Measurements from ENCODE around the gene MAP2K2.
"Not testable (repeated sequence)": the region's sequence is repeated elsewhere in the genome, so short reads cannot be mapped to it uniquely, and the experiment has no call there.

MAP2K2 gene

GRCh38 chr19:4123615-4124568 lies at the start of gene MAP2K2:
MAP2K2 (minus strand) TSS chr19:4124122; CDS start chr19:4123875, 247 bp downstream.
- DNase-seq, result peak; percentile 94

DNA sequence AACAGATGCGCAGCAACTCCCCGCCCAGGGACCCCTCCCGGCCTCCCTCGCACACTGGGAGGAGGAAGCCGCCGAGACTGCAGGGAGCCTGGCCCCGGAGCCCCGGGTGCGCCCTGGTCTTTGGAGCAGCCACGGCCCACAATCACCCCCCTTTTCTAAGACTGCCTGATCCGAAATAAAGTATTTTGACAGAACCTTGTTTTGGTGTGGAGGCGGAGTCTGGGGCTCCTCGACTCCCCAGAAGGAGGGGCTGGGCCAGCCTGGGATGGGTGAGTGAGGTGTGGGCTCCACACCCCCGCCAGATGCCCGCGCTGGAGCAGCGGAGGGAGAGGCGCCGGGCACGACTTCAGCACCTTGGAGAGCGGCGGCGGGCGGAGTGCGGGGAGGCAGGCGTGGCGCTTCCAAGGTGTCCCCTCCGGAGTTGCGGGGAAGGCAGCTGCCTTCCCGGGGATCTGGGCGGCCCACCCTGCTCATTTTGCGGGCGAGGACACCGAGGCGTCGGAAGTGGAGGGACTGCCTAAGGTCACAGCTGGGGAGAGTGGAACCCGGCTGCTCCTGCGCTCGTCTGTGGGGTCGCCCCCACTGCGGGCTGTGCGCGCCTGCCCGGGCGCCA lies 49.0 kb upstream of the MAP2K2 start:
- DNase-seq, result peak; percentile 42

DNA sequence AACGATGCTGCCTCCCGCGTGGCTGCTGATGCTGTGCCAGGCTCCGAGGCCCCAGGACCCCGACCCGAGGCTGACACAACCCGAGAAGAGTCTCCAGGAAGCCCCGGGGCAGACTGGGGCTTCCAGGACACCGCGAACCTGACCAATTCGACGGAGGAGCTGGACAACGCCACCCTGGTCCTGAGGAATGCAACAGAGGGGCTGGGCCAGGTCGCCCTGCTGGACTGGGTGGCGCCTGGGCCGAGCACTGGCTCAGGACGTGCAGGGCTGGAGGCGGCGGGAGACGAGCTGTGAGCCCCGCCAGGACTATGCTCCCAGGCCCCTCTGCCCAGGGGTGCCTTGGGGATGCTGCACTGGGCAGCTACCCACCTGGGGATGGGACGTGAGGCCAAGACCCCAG lies 47.8 kb upstream of the MAP2K2 start:
- no peak for DNase-seq

DNA sequence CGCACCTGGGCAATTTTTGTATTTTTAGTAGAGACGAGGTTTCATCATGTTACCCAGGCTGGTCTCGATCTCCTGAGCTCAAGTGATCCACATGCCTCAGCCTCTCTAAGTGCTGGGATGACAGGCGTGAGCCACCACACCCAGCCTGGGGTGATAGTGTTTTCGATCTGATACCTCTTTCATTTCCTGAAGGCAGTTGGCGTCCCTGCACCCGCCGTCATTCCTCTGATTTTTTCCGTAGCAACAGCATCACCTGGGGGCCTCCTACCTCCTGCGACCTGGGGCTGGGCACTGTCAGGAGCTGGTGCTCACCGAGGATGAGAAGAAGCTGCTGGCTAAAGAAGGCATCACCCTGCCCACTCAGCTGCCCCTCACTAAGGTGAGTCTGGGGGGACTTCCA lies 40.3 kb upstream of the MAP2K2 start:
- peak; percentile 46 for DNase-seq

DNA sequence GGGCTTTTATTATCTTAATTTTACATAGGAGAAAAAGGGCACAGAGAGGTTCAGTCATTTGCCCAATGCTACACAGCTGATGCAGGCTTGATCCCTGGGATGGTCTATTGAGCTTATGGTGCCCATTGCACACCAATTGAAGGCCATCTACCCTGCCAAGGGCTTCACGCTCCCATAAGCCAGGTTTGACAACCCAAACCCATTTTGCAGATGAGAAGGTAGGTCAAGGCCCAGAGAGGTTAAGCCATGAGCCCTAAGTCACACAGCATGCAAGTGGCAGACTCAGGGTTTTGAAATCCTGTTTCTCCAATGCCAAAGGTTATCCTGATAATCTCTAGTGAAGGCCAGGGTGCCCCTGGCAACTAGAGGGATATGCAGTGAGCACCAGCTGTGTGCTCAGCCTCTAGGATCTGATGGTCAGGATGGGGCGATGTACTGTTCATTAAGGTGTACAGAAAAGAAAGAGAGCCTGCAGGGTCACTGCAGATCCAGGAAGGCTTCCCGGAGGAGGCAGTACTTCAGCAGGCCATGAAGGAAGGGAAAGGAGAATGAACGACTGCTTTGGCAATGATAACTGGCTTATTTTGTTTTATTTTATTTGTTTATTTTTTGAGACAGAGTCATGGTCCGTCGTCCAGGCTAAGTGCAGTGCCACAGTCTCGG lies 37.6 kb upstream of the MAP2K2 start:
- DNase-seq, result no peak

DNA sequence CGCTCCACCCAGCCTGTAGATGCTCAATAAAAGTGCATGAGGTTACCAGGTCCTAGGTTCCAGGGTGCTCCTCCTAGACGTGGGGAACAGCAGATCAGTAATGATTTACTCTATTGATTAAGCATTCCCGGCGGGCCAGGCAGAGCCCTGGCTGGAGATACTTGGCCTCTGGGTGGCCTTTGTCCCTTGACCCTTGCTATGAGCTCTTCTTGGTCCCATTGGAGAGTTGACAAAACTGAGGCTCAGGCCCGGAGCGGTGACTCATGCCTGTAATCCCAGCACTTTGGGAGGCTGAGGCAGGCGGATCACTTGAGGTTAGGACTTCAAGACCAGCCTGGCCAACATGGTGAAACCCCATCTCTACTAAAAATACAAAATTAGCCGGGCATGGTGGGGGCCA lies 34.0 kb upstream of the MAP2K2 start:
- DNase-seq, result not testable (repeated sequence)

DNA sequence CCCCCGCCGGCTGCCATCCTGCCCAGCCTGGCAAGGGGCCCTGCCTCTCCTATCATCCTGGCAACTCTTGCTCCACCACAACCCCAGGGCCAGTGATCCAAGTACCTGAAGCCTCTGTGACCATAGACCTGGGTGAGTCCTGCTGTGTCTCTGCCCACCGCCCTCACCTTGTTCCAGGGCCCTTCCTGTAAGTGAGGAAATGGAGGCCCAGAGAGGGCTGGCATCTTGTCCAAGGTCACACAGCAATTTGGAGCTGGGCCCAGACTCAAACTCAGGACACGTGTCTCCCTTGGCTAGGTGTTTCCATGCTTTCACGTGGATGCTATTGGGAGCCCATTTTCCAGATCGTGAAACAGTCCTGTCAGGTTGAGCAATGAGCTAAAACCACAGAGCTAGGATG lies 33.2 kb upstream of the MAP2K2 start:
- DNase-seq, result no peak

DNA sequence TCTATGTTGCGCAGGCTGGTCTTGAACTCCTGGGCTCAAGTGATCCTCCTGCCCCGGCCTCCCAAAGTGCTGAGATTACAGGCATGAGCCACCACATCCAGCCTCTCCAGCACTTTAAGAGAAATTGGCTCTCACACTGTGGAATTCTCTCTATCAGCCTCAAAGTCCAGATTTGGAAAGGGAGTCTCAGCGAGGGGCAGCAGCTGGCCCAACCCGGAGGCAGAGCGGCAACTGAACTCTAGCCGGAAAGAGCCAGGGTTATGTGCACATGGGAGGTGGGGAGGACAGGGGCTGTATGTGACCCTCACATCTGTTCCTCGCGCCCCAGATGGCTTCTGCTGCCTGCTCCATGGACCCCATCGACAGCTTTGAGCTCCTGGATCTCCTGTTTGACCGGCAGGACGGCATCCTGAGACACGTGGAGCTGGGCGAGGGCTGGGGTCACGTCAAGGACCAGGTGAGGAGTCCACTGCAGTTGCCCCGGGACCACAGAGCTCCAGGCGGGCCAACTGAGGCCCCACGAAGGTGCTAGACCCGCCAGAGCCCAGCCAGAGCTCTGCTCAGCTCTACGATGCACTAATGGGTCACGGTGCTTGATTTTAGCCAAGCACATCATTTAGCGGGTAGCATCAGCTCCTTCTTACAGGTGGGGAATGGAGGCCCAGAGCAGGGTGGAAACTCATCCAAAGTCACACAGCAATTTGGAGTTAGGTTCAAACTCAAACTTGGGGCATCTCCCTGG lies 30.8 kb upstream of the MAP2K2 start:
- no peak for DNase-seq

DNA sequence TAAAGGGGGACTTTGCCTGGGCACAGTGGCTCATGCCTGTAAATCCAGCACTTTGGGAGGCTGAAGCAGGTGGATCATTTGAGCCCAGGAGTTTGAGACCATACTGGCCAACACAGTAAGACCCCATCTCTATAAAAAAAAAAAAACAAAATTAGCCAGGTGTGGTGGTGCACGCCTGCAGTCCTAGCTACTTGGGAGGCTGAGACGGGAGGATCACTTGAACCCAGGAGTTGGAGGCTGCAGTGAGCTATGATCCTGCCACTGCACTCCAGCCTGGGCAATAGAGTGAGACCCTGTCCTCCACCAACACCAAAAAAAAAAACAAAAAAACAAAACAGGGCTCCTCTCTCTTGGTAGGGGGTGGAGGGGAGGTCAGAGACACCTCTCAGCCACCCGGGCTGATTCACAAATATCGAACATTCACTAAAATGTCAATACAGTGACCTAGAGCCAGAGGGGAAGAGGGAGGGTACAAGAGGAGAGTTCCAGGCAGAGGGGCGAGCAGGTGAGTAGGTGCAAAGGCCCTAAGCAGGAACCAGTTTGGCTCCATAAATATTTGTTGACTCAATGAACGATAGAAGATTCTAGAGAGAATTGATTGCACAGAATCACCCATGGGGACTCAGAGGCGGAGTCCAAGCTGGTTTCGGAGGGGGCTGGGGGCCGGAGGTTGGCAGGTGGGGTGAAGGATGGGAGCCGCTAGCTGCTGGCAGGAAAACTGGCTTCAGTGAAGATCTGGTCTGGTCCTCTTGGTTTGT lies 28.5 kb upstream of the MAP2K2 start:
- DNase-seq, result no peak

- no peak for DNase-seq
These were observed 27.7 kb upstream of the MAP2K2 start for GRCh38 chr19:4151623-4152022.

- DNase-seq, result peak; percentile 70
These were observed 25.8 kb upstream of the MAP2K2 start for GRCh38 chr19:4149518-4150288.

GRCh38 chr19:4144666-4145249 lies 20.8 kb upstream of the MAP2K2 start:
- no peak for DNase-seq

GRCh38 chr19:4142916-4143315 lies 19.0 kb upstream of the MAP2K2 start:
- DNase-seq, result not testable (repeated sequence)

GRCh38 chr19:4140237-4140711 lies 16.4 kb upstream of the MAP2K2 start:
- DNase-seq, result peak; percentile 84

GRCh38 chr19:4139614-4140236 lies 15.8 kb upstream of the MAP2K2 start:
- DNase-seq, result peak; percentile 71

GRCh38 chr19:4138445-4138844 lies 14.5 kb upstream of the MAP2K2 start:
- DNase-seq, result no peak

GRCh38 chr19:4136680-4137088 lies 12.8 kb upstream of the MAP2K2 start:
- DNase-seq, result no peak

- not testable (repeated sequence) for DNase-seq
These were observed 11.5 kb upstream of the MAP2K2 start for GRCh38 chr19:4135386-4135785.

DNA sequence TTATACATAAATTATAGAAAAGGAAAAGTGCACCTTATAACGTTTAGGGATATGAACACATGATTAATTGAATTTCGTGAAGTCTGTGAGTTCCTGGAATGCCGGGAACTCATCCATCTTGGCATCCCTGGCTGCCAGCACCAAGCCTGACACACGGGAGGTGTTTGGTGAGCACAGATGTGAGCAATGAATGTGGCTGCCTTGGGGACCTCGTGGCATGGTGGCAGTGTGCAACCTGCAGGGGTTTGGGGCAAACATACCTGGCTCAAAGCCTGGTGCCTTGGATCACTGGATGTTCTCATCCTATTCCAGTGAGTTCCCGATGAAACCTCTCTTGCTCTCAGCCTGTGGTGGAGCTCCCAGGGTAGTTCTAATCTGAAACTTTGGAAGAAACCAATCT lies 10.4 kb upstream of the MAP2K2 start:
- no peak for DNase-seq

DNA sequence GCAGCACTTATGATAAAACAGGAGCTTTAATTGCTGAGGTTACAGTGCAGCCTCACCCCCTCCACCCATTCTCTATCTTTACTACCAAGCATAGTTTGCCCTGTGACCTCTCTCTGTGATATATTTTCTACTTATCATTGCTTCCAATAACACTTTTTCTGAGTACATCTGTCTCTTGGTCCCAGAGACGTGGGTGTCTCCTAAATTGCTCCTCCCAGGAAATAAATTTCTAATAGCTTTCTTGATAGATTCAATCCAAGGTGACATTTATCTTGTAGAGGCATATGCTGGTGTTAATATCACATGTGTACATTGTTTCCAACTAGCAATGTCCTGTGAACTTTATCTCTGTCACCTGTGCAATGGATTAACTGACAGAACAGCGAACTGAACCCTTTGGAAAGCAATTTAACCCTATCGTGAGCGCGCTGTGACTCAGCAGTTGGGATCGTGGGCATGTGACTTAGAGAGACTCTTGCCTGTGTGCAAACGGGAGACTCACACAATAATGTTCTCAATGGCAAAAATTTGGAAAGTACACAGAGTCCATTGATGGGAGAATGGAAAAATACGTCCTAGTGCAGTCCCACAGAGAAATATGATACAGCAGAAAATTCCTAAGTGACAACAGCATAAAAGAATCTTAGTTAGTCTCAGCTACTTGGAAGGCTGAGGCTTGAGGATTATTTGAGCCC lies 7.0 kb upstream of the MAP2K2 start:
- peak; percentile 26 for DNase-seq

All from DMS53 (cell line).